Measurements from ENCODE around the gene ETNK1. TPM values are rescaled to one million over a fixed set of nuclear protein-coding genes. Genes with fewer than 3 reads are reported as not detected.

The ETNK1 gene
- total RNA-seq, 2 donors from 2014 or later, result 81.3 to 115 TPM

GRCh38 chr12:22722081-22722480, 97.1 kb downstream of the ETNK1 start:
- intact Hi-C loops (cut with DNase I, micrococcal nuclease), result no loop called here
- no peak for ATAC-seq
- DNase-seq, result no peak

GRCh38 chr12:22722779-22723178, 97.8 kb downstream of the ETNK1 start:
- DNase-seq (no peak), ATAC-seq (no peak)
- intact Hi-C loops (cut with DNase I, micrococcal nuclease), result no loop called here

- DNase-seq (no peak), ATAC-seq (no peak)
- intact Hi-C loops (cut with DNase I, micrococcal nuclease), result no loop called here
Measured at GRCh38 chr12:22728987-22729386, 104.0 kb downstream of the ETNK1 start.

DNA sequence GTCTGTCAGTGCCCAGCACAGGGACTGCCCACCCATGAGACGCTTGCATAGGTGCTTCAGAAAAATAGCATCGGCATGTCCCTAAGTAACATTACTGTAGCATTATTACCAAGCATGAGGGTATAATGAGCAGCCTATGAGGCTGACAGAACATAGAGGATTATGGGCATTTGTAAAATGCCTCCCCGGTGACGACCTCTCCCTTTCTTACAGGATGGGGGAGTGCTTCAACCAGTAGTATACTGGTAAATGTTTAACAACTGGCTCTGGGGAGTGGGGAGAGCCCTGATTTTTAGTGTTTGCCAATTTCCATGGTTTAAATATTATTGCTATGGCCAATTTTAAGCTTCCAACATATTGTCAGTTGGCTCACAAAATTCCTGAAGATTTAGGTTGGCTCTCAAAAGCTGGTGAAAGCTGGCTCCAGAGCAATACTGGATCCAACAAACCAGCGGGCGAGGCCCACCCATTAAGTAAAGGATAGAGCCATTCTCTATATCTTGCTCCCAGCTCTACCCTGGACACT, 104.5 kb downstream of the ETNK1 start:
- intact Hi-C loops (cut with DNase I, micrococcal nuclease), result no loop called here
- no peak for DNase-seq
- no peak for ATAC-seq

DNA sequence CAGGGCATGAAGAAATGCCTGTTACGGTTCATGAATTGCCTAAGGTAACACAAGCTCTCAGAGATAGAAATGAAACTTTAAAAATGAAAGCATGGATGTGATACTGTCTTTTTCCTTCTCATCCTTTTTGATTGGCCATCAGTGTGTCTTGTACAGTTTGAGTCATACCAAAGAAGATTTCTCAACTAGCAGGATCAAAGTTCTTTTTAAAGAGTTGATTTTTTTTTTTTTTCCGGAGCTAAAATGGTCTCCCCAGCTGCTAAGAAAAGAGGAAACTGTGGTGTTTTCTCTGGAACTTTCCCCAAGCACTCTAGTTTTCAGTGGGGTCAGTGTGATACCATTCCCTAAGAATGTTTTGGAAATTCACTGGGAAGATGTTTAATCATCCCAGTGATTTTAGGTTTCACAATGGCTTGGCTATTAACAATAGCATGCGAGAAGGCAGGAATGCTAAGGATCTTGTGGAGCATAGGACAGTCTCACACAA, 105.0 kb downstream of the ETNK1 start:
- intact Hi-C loops (cut with DNase I, micrococcal nuclease), result no loop called here
- DNase-seq, result no peak

GRCh38 chr12:22731236-22731635, 106.3 kb downstream of the ETNK1 start:
- no peak for ATAC-seq
- DNase-seq, result no peak
- intact Hi-C loops (cut with DNase I, micrococcal nuclease), result no loop called here

More for the DNA sequence above, 105.0 kb downstream of the ETNK1 start:
- no peak for ATAC-seq

- intact Hi-C loops (cut with DNase I, micrococcal nuclease), result no loop called here
- ATAC-seq (no peak), DNase-seq (no peak)
Measured at GRCh38 chr12:22733756-22734155, 108.8 kb downstream of the ETNK1 start.

- DNase-seq (no peak), ATAC-seq (no peak)
- intact Hi-C loops (cut with DNase I, micrococcal nuclease), result no loop called here
Measured at GRCh38 chr12:22738945-22739344, 114.0 kb downstream of the ETNK1 start.

Other genes with a start within 250 kb of the ETNK1 start
- gene C2CD5, start 80.6 kb upstream of the ETNK1 start, total RNA-seq, result 10 to 100 TPM; 53.6 to 56.9 TPM

All from left colon (tissue), 2 donors.